Kidney epithelial cell (primary cell): Measurements from ENCODE around the gene COL11A2. TPM values are rescaled to one million over a fixed set of nuclear protein-coding genes. Genes with fewer than 3 reads are reported as not detected.

Source experiments
- DNase-seq: peaks from one replicate; pipeline ENCODE4 v3.0.0-alpha.2; 2010; ENCODE audit warnings: low read depth
- H3K27me3 ChIP-seq: 2 replicates; pipeline ENCODE4 v1.6.0; 2011; ENCODE audit warnings: low read length; ENCODE audit not compliant: control insufficient read depth, insufficient read depth
- H3K36me3 ChIP-seq: 2 replicates; pipeline ENCODE4 v1.5.1; 2011; ENCODE audit warnings: low read length; ENCODE audit not compliant: control insufficient read depth, insufficient read depth
- H3K4me3 ChIP-seq: 2 replicates; pipeline ENCODE4 v1.5.1; 2011; ENCODE audit warnings: low read depth, mild to moderate bottlenecking, control low read depth, low read length
- total RNA-seq: library from RNA; depleted of rRNA; stranded (reverse); fragments of >200 nt; gene quantifications from 2 replicates; pipeline ENCODE4 v1.2.3, GENCODE V29; 2015
- TF ChIP-seq, protein P1 (sequence below): IDR thresholded peaks from 2 replicates; pipeline ENCODE4 v1.5.1; 2011; ENCODE audit warnings: mild to moderate bottlenecking, moderate library complexity, low read length, control low read depth, inconsistent platforms; ENCODE audit not compliant: insufficient read depth, poor library complexity, severe bottlenecking

Gene COL11A2
- total RNA-seq, 1 donor from 2014 or later = 0.38 TPM

DNA sequence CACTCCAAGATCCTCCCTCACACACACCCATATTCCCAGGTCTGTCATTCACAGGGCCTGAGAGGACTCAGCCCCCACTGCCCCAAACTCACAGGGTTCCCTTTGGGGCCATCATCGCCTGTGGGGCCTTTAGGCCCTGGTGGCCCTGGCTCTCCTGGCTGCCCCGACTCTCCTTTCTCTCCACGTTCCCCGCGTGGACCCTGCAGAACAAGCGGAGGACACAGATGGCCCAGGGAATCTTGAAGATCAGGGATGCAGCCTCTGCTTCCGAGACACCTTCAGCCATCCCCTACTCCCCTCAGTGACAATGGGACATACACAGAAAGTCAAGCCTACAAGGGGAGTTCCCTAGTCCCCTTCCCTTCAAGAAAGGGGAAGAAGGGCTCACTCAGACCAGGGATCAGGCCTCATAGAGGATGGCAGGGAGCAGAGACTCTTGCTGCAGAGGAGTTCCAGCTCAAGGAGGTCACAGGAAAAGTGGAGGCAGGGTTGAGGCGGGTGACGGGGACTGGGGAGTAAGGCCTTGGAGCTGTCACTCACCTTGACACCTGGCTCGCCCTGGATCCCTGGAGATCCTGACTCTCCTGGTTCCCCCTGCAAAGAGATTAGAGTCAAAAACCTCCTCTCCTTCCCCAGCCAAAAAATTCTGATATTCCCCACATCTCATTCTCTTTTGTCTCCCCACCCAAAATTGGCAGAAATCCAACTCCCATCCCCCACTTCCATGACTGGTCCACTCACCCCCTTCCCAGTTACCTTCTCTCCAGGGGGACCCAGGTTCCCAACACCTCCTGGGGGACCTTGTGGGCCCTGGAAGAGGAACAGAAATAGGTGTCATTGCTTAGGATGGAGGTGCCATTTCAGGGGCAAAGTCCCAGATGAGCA, 22.7 kb downstream of the COL11A2 start:
- no peak overlapping the region for H3K4me3 ChIP-seq
- peaks cover 17% of the 10 kb centered on the region for H3K27me3 ChIP-seq
- TF ChIP-seq, protein P1, sequence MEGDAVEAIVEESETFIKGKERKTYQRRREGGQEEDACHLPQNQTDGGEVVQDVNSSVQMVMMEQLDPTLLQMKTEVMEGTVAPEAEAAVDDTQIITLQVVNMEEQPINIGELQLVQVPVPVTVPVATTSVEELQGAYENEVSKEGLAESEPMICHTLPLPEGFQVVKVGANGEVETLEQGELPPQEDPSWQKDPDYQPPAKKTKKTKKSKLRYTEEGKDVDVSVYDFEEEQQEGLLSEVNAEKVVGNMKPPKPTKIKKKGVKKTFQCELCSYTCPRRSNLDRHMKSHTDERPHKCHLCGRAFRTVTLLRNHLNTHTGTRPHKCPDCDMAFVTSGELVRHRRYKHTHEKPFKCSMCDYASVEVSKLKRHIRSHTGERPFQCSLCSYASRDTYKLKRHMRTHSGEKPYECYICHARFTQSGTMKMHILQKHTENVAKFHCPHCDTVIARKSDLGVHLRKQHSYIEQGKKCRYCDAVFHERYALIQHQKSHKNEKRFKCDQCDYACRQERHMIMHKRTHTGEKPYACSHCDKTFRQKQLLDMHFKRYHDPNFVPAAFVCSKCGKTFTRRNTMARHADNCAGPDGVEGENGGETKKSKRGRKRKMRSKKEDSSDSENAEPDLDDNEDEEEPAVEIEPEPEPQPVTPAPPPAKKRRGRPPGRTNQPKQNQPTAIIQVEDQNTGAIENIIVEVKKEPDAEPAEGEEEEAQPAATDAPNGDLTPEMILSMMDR = no peak
- no peaks in the 10 kb centered on the region for H3K36me3 ChIP-seq
- DNase-seq = no peak

DNA sequence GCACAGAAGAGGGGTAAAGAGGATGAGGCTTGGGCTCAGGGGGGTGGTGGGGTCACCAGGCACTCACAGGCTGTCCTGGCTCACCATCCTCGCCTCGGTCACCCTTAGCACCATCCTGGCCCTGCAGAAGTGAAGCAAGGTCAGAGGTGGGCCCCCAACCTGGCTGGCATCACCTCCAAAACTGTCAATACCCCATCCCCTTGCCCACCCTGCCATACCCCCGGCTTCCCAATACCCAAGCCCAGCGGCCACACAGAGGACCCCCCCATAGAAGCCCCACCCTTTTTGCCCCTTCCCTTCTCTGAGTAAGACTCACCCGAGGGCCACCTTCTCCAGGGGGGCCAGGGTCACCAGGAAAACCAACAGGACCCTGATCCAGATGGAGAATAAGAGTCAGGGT, 23.6 kb downstream of the COL11A2 start:
- Histone ChIP-seq H3K27me3 (peaks cover 16% of the 10 kb centered on the region), H3K4me3 (no peak overlapping the region), H3K36me3 (no peaks in the 10 kb centered on the region)
- TF ChIP-seq, protein P1 = no peak
- DNase-seq = no peak

DNA sequence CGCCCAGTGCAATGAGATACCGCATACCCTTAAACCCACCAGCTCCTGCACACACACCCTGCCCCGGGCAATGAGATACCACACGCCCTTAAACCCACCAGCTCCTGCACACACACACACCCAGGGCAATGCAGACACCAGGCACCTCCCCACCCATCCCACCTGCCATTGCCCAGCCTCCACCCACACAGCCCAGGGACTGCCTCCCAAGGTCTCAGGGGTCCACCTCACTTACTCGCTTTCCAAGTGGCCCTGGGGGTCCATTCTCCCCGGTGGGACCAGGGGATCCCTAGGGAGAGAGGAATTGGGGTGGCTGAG, 24.0 kb downstream of the COL11A2 start:
- H3K27me3 ChIP-seq = peaks cover 16% of the 10 kb centered on the region
- no peak for DNase-seq
- TF ChIP-seq, protein P1 = no peak
- no peak overlapping the region for H3K4me3 ChIP-seq
- no peaks in the 10 kb centered on the region for H3K36me3 ChIP-seq

DNA sequence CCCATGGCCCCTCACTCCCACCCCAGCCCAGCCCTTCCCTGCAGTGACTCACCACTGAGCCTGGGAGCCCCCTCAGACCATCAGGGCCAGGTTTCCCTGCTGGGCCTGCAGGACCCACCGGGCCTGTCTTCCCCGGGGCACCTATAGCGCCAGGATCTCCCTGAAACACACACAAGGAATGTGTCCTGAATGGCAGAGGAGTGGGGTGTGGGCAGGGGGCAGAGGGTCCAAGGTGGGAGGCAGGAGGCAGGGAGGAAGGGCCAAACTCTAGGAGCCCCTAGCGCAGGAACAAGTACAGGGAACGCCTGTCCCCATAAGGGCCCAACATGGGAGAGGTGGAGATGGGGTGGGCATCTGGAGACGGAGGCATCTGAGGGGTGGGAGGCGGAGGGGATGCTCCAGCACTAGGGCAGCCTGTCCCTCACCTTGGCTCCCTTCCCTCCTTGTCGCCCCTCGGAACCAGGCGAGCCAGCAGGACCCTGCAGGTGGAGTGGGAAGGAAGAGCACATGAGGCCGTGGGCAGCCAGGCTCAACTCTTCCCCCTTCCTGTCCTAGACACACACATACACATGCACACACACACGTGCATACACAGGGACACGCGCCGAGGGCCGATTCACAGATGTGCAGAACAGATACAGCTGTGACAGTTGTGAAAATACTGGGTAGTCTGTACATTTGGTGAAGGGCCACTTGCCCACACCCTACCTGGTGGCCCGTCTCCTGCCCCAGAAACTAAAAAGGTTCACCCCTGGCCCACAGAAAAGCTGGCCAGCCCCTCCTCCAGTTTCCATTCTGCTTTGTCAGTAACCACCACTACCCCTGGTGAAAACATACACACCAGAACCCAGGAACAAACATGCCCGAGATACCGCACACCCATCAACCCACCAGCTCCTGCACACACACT, 24.6 kb downstream of the COL11A2 start:
- TF ChIP-seq, protein P1 = no peak
- no peaks in the 10 kb centered on the region for H3K36me3 ChIP-seq
- H3K4me3 ChIP-seq = no peak overlapping the region
- H3K27me3 ChIP-seq = peaks cover 14% of the 10 kb centered on the region
- no peak for DNase-seq

DNA sequence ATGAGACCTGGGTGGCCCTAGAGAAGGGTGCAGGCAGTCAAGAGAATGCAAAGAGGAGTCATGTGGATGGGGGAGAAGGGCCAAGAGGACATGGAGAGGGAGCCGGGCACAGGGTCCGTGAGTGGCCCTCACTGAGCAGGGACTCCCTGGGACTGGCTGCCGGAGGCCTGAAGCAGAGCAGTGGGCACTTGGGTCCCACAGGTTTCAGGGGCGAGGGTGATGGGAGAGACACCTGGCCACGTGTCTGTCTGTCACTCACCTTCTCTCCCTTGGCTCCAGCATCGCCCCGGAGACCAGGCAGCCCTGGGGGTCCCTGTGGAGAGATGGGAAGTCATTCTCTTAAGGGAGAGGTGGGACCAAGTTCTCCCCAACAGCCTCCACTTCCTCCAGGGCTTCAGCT, 25.5 kb downstream of the COL11A2 start:
- no peak for DNase-seq

More for the DNA sequence above, 25.5 kb downstream of the COL11A2 start:
- Histone ChIP-seq H3K27me3 (peaks cover 14% of the 10 kb centered on the region), H3K36me3 (no peaks in the 10 kb centered on the region), H3K4me3 (no peak overlapping the region)
- TF ChIP-seq, protein P1 = no peak
